Duodenal mucosa (tissue), 2 donors: ENCODE results near the gene ST7.
"Not testable (repeated sequence)": the region's sequence is repeated elsewhere in the genome, so short reads cannot be mapped to it uniquely, and the experiment has no call there.

ENCODE experiments used
- H3K27ac ChIP-seq: one replicate; pipeline ENCODE4 v1.7.0; 2013; ENCODE audit warnings: low read depth, low read length
- H3K27me3 ChIP-seq, 2 donors: one replicate each; pipeline ENCODE4 v1.7.0; 2013; ENCODE audit warnings: low read length in 2 of 2, control low read depth in 1 of 2; ENCODE audit not compliant: insufficient read depth in 2 of 2, control insufficient read depth in 1 of 2
- H3K36me3 ChIP-seq, 2 donors: one replicate each; pipeline ENCODE4 v1.7.0; 2013; ENCODE audit warnings: low read length in 2 of 2, control low read depth in 1 of 2; ENCODE audit not compliant: insufficient read depth in 2 of 2, control insufficient read depth in 1 of 2
- H3K4me1 ChIP-seq, 2 donors: one replicate each; pipeline ENCODE4 v1.7.0; 2013; ENCODE audit warnings: low read length in 2 of 2, control low read depth in 1 of 2; ENCODE audit not compliant: insufficient read depth in 2 of 2, control insufficient read depth in 1 of 2
- H3K4me3 ChIP-seq, 2 donors: one replicate each; pipeline ENCODE4 v1.7.0; 2013; ENCODE audit warnings: low read length in 2 of 2, low read depth in 1 of 2
- H3K9ac ChIP-seq, 2 donors: one replicate each; pipeline ENCODE4 v1.7.0; 2013; ENCODE audit warnings: low read length in 2 of 2, low read depth in 1 of 2
- H3K9me3 ChIP-seq, 2 donors: one replicate each; pipeline ENCODE4 v1.7.0; 2013; ENCODE audit warnings: low read length in 2 of 2, control low read depth in 1 of 2; ENCODE audit not compliant: control insufficient read depth in 1 of 2

Gene ST7

DNA sequence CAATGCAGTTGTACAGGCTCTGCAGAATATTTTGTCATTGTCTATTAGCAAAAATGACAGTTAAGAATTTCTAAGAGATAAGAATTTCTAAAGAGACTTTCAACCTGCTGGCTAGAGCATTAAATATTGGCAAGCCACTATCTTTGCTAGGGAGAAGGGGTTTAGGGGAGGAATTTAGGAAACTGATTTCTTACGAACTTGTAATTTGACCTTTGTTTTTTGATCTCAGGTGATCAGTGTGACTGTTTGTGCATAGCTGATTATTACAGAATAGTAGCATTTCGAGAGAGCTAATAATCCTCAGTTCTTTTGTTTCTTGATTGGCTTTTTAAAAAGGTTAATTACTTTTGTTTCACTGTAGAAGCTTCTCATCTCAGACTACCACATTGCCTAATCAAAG lies 68.1 kb downstream of the ST7 start:
- Histone ChIP-seq H3K27ac (no peak overlapping the region), H3K9ac (no peak overlapping the region), H3K36me3 (no peaks in the 10 kb centered on the region), H3K27me3 (no peaks in the 10 kb centered on the region), H3K9me3 (no peaks in the 10 kb centered on the region), H3K4me3 (no peak overlapping the region), H3K4me1 (no peaks in the 10 kb centered on the region)

DNA sequence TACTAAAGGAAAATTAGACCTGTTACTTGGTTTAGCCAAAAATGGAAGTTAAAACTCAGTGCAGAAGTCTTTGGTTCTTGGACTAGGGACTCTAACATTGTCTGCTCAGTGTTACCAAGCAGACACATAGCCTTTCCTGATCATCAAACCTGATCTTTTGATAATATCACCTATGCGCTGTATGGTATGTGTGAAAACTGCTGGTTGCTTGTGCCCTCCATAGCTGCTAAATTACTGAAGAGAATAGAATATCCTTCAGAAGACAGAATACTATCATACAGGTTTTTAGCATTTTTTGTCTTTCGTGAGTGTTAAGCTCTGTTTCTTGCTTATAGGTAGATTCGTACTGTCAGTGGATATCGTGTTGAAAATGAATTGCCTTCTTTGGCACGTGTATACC lies 68.7 kb downstream of the ST7 start:
- H3K9me3 ChIP-seq = no peaks in the 10 kb centered on the region
- H3K4me1 ChIP-seq = no peaks in the 10 kb centered on the region
- H3K27me3 ChIP-seq = no peaks in the 10 kb centered on the region
- H3K27ac ChIP-seq = no peak overlapping the region
- no peaks in the 10 kb centered on the region for H3K36me3 ChIP-seq
- no peak overlapping the region for H3K9ac ChIP-seq
- no peak overlapping the region for H3K4me3 ChIP-seq

DNA sequence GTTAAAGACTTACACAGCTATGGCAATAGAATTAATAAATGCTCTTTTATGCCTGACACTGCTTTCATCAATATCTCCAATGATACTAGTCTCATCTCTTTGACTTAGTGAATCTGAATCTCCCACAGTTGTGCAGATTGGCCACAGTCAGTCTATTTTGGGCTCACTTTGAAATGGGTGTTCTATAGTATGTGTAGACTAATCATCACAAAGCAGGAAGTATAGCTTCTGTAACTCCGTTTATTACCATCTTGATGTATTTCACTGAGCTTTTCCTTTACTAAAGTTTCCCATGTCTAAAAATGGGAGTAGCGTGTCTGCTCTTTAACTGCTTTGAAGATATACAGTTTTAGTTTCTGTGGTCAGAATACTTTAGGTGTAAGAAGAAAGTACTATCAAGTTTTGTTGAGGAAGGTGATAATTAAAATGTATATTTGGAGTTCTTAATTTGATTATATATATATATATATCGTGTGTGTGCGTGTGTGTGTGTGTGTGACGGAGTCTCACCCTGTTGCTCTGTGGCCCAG lies 70.1 kb downstream of the ST7 start:
- Histone ChIP-seq H3K27me3 (no peaks in the 10 kb centered on the region), H3K9me3 (no peaks in the 10 kb centered on the region), H3K4me3 (no peak overlapping the region), H3K27ac (no peak overlapping the region), H3K36me3 (no peaks in the 10 kb centered on the region), H3K9ac (no peak overlapping the region), H3K4me1 (no peaks in the 10 kb centered on the region)

- Histone ChIP-seq H3K9ac (no peak overlapping the region), H3K36me3 (no peaks in the 10 kb centered on the region), H3K27me3 (no peaks in the 10 kb centered on the region), H3K4me1 (no peaks in the 10 kb centered on the region), H3K4me3 (no peak overlapping the region), H3K9me3 (peaks cover 0 to 4% of the 10 kb centered on the region in 2 donors), H3K27ac (no peak overlapping the region)
Measured at GRCh38 chr7:117024811-117025210, 71.5 kb downstream of the ST7 start.

DNA sequence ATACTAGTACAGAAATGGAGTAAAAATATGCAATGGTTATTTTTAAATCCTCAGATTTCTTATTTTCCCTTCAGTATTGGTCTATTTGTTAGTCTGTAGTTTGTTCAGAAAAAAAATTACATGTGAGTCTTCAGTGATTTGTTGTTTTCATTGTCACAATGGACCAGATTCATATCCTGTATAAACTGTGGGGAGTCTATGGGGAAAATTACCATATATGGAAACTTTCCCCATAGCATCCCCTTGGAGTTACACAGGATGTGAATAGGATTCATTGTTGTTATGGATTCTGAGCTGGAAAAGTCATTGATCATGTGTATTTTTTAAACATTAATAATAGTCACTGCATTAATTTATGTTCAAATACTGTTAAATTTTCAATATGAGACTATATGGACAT lies 72.6 kb downstream of the ST7 start:
- H3K9me3 ChIP-seq = peaks cover 0 to 14% of the 10 kb centered on the region in 2 donors
- H3K27me3 ChIP-seq = no peaks in the 10 kb centered on the region
- no peak overlapping the region for H3K27ac ChIP-seq
- H3K9ac ChIP-seq = no peak overlapping the region
- H3K4me1 ChIP-seq = no peaks in the 10 kb centered on the region
- H3K36me3 ChIP-seq = no peaks in the 10 kb centered on the region
- H3K4me3 ChIP-seq = no peak overlapping the region

DNA sequence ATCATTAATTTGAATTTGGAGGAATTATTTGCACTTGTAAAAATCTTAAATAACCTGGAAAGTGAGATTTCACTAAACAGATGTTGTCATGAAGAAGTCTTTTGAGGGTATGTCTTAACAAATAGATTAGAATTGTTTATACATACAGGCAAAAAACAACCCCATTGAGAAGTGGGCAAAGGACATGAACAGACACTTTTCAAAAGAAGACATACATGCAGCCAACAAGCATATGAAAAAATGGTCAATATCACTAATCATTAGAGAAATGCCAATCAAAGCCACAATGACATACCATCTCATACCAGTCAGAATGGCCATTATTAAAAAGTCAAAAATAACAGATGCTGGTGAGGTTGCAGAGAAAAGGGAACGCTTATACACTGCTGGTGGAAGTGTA lies 77.0 kb downstream of the ST7 start:
- not testable (repeated sequence) for H3K4me3 ChIP-seq, H3K4me1 ChIP-seq, H3K27ac ChIP-seq, H3K36me3 ChIP-seq, H3K27me3 ChIP-seq, H3K9ac ChIP-seq
- H3K9me3 ChIP-seq = peaks cover 0 to 14% of the 10 kb centered on the region in 2 donors

DNA sequence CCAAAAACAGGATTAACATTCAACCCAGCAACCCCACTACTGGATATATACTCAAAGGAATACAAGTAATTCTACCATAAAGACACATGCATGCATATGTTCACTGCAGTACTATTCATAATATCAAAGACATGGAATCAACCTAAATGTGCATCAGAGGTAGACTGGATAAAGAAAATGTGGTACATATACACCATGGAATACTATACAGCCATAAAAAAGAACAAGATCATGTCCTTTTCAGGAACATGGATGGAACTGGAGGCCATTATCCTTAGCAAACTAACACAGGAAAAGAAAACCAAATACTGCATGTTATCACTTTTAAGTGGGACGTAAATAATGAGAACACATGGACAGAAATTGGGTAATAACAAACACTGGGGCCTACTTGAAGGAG lies 77.5 kb downstream of the ST7 start:
- not testable (repeated sequence) for H3K36me3 ChIP-seq, H3K27me3 ChIP-seq, H3K4me1 ChIP-seq, H3K27ac ChIP-seq, H3K9ac ChIP-seq, H3K4me3 ChIP-seq
- peaks cover 0 to 14% of the 10 kb centered on the region in 2 donors for H3K9me3 ChIP-seq

- Histone ChIP-seq H3K9me3 (peaks cover 0 to 14% of the 10 kb centered on the region in 2 donors), H3K36me3 (no peaks in the 10 kb centered on the region), H3K4me3 (no peak overlapping the region), H3K27me3 (no peaks in the 10 kb centered on the region), H3K27ac (no peak overlapping the region), H3K9ac (no peak overlapping the region), H3K4me1 (no peaks in the 10 kb centered on the region)
Measured at GRCh38 chr7:117032810-117033209, 79.5 kb downstream of the ST7 start.

- no peak overlapping the region for H3K27ac ChIP-seq
- no peak overlapping the region for H3K9ac ChIP-seq
- no peaks in the 10 kb centered on the region for H3K27me3 ChIP-seq
- H3K4me1 ChIP-seq = no peaks in the 10 kb centered on the region
- no peak overlapping the region for H3K4me3 ChIP-seq
- H3K36me3 ChIP-seq = no peaks in the 10 kb centered on the region
- H3K9me3 ChIP-seq = peaks cover 0 to 9% of the 10 kb centered on the region in 2 donors
Measured at GRCh38 chr7:117034851-117035464, 81.7 kb downstream of the ST7 start.

DNA sequence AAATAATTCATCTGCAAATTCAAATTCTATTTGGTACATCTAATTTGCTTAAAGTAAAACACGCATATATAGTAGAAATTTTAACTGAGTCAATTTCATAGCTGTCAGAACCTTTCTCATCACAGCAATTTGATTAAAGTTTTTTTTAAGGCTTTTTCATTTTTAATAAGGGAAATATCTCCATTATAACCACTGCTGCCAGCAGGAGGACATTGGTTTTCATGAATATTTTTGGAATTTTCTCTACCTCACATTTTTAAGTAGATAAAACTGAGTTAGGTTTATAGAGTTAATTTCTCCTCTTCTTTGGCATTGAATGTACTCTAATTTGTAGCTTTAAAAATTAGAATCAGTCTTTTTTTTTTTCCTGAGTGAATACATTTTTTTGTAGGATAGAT lies 82.2 kb downstream of the ST7 start:
- Histone ChIP-seq H3K4me1 (no peaks in the 10 kb centered on the region), H3K9me3 (peaks cover 0 to 4% of the 10 kb centered on the region in 2 donors), H3K9ac (no peak overlapping the region), H3K27ac (no peak overlapping the region), H3K4me3 (no peak overlapping the region), H3K27me3 (no peaks in the 10 kb centered on the region), H3K36me3 (no peaks in the 10 kb centered on the region)
